Uterus (tissue), 4 donors: Measurements from ENCODE around the gene HTN3. TPM values are rescaled to one million over a fixed set of nuclear protein-coding genes. Genes with fewer than 3 reads are reported as not detected.
"Not testable (repeated sequence)": the region's sequence is repeated elsewhere in the genome, so short reads cannot be mapped to it uniquely, and the experiment has no call there.

Source experiments
- DNase-seq, 2 donors: peaks; one replicate each; pipeline ENCODE4 v3.0.0-alpha.2; 2019 to 2020
- H3K27ac ChIP-seq, 2 donors: fragments of 200-600 bp; sonication (generic); 1 replicate in 1 of 2; 2 replicates in 1 of 2; pipeline ENCODE4 v1.5.1; 2016 to 2018
- H3K27me3 ChIP-seq, 2 donors: fragments of 200-600 bp; sonication (generic); one replicate each; pipeline ENCODE4 v1.5.1; 2018 to 2019; ENCODE audit warnings: control low read depth in 1 of 2
- H3K36me3 ChIP-seq, 2 donors: fragments of 200-600 bp; sonication (generic); one replicate each; pipeline ENCODE4 v1.5.1; 2019; ENCODE audit warnings: control low read depth in 1 of 2
- H3K4me1 ChIP-seq, 2 donors: fragments of 200-600 bp; sonication (generic); one replicate each; pipeline ENCODE4 v1.5.1; 2018 to 2019; ENCODE audit warnings: control low read depth in 1 of 2
- H3K4me3 ChIP-seq, 2 donors: fragments of 200-600 bp; sonication (generic); 1 replicate in 1 of 2; 2 replicates in 1 of 2; pipeline ENCODE4 v1.5.1; 2018 to 2019; ENCODE audit warnings: mild to moderate bottlenecking in 1 of 2
- H3K9me3 ChIP-seq, 2 donors: fragments of 200-600 bp; sonication (generic); one replicate each; pipeline ENCODE4 v1.5.1; 2019; ENCODE audit warnings: control low read depth in 1 of 2
- CTCF ChIP-seq, 4 experiments: fragments of 200-600 bp in 2 of 4; fragments of 450-650 bp in 2 of 4; sonication (generic) in 2 of 4; IDR thresholded peaks; one replicate each; pipeline ENCODE4 v1.5.1; 2016 to 2019; ENCODE audit warnings: antibody characterized with exemption in 4 of 4, mild to moderate bottlenecking in 2 of 4, moderate library complexity in 1 of 4
- POLR2A ChIP-seq, 2 donors: fragments of 450-650 bp; IDR thresholded peaks; one replicate each; pipeline ENCODE4 v1.6.1; 2016; ENCODE audit warnings: antibody characterized with exemption in 2 of 2, mild to moderate bottlenecking in 1 of 2, moderate library complexity in 1 of 2
- intact Hi-C: fragments of 100-400 bp; cut with DNase I; formaldehyde crosslinking; loops from one replicate; pipeline ENCODE4 v1.15.1; 2023; ENCODE audit warnings: low total_unique reads
- total RNA-seq, 4 donors: library from RNA; depleted of rRNA in 3 of 4; stranded (reverse); fragments of >200 nt in 3 of 4; gene quantifications; one replicate each; pipeline versions ENCODE4 v1.1.0 to v1.2.4, GENCODE V29; 2014 to 2023
- donor health status: DM: yes; HTN: yes; CAD: no.

The HTN3 gene
- total RNA-seq, 4 donors from 2014 or later: not detected

GRCh38 chr4:70027011-70027410 is 1.2 kb upstream of the HTN3 start:
- Histone ChIP-seq H3K27me3 (no peaks in the 10 kb centered on the region), H3K27ac (no peak overlapping the region), H3K9me3 (no peaks in the 10 kb centered on the region), H3K36me3 (no peaks in the 10 kb centered on the region), H3K4me3 (no peak overlapping the region), H3K4me1 (no peaks in the 10 kb centered on the region)
- no peak for TF ChIP-seq POLR2A (IDR thresholded peaks at IDR 0.05)
- no peak for TF ChIP-seq CTCF (IDR thresholded peaks at IDR 0.05)
- intact Hi-C loops: no loop called here
- no peak for DNase-seq

GRCh38 chr4:70037559-70037958 is 9.3 kb downstream of the HTN3 start:
- H3K27ac ChIP-seq, intact Hi-C loops, H3K9me3 ChIP-seq, H3K4me3 ChIP-seq, H3K4me1 ChIP-seq, H3K36me3 ChIP-seq, DNase-seq, H3K27me3 ChIP-seq: not testable (repeated sequence)

GRCh38 chr4:70039928-70040327 is 11.7 kb downstream of the HTN3 start:
- H3K4me3 ChIP-seq, H3K4me1 ChIP-seq, H3K36me3 ChIP-seq, H3K27me3 ChIP-seq, intact Hi-C loops, H3K9me3 ChIP-seq, DNase-seq, H3K27ac ChIP-seq: not testable (repeated sequence)

- Histone ChIP-seq H3K4me1 (no peaks in the 10 kb centered on the region), H3K36me3 (no peaks in the 10 kb centered on the region), H3K27me3 (no peaks in the 10 kb centered on the region), H3K27ac (no peak overlapping the region), H3K4me3 (no peak overlapping the region), H3K9me3 (no peaks in the 10 kb centered on the region)
- intact Hi-C loops: no loop called here
- TF ChIP-seq CTCF (IDR thresholded peaks at IDR 0.05) (no peak), POLR2A (IDR thresholded peaks at IDR 0.05) (no peak)
- no peak for DNase-seq
Observed at GRCh38 chr4:70041652-70042286, 13.5 kb downstream of the HTN3 start.

GRCh38 chr4:70050138-70050537 is 21.9 kb downstream of the HTN3 start, which contains the start of gene HTN1:
Gene HTN1, plus strand, starts transcription at chr4:70050438. Its CDS starts 2,639 bp downstream, at chr4:70053077.
- H3K36me3 ChIP-seq, DNase-seq, H3K27ac ChIP-seq, H3K4me3 ChIP-seq, H3K9me3 ChIP-seq, intact Hi-C loops, H3K27me3 ChIP-seq, H3K4me1 ChIP-seq: not testable (repeated sequence)

- intact Hi-C loops, H3K9me3 ChIP-seq, H3K27me3 ChIP-seq, H3K4me3 ChIP-seq, H3K36me3 ChIP-seq, H3K4me1 ChIP-seq, DNase-seq, H3K27ac ChIP-seq: not testable (repeated sequence)
Observed at GRCh38 chr4:70056534-70056933, 28.3 kb downstream of the HTN3 start.

- no peaks in the 10 kb centered on the region for H3K36me3 ChIP-seq
- no peaks in the 10 kb centered on the region for H3K4me1 ChIP-seq
- H3K27me3 ChIP-seq: no peaks in the 10 kb centered on the region
- no peaks in the 10 kb centered on the region for H3K9me3 ChIP-seq
- H3K4me3 ChIP-seq: no peak overlapping the region
- no peak for DNase-seq
- no peak overlapping the region for H3K27ac ChIP-seq
- intact Hi-C loops: no loop called here
- TF ChIP-seq POLR2A (IDR thresholded peaks at IDR 0.05) (no peak), CTCF (IDR thresholded peaks at IDR 0.05) (no peak)
Observed at GRCh38 chr4:70057651-70058050, 29.4 kb downstream of the HTN3 start.
